GM12891 (cell line): ENCODE results near the gene SOX12.
A peak's percentile ranks its signal among the peaks of the same experiment; 100 is the strongest.

Experiments
- DNase-seq: peaks from one replicate; pipeline ENCODE4 v3.0.0; 2011; ENCODE audit warnings: low spot score; ENCODE audit not compliant: insufficient read length
- FAIRE-seq: peaks from 2 replicates; lab custom pipeline; 2011; peaks lifted over from hg19 to GRCh38; lab: Jason Lieb, UNC
- PAX5 ChIP-seq: IDR thresholded peaks from 2 replicates; pipeline ENCODE4 v1.6.1; 2011; ENCODE audit warnings: low read length, moderate library complexity, mild to moderate bottlenecking; ENCODE audit not compliant: insufficient read depth, severe bottlenecking
- POLR2A ChIP-seq: IDR thresholded peaks from 2 replicates; pipeline ENCODE4 v1.6.1; 2011; ENCODE audit warnings: low read depth, low read length, control low read depth
- POLR2AphosphoS5 ChIP-seq: IDR thresholded peaks from 2 replicates; pipeline ENCODE4 v1.6.1; 2011; ENCODE audit warnings: low read depth, low read length, control low read depth
- POU2F2 ChIP-seq: IDR thresholded peaks from 2 replicates; pipeline ENCODE4 v1.6.1; 2011; ENCODE audit warnings: low read depth, mild to moderate bottlenecking, control low read depth, low read length, moderate library complexity
- SPI1 ChIP-seq: IDR thresholded peaks from 2 replicates; pipeline ENCODE4 v1.6.1; 2011; ENCODE audit warnings: low read depth, low read length, control low read depth
- TAF1 ChIP-seq: IDR thresholded peaks from 2 replicates; pipeline ENCODE4 v1.6.1; 2011; ENCODE audit warnings: low read depth, low read length, control low read depth

The SOX12 gene

DNA sequence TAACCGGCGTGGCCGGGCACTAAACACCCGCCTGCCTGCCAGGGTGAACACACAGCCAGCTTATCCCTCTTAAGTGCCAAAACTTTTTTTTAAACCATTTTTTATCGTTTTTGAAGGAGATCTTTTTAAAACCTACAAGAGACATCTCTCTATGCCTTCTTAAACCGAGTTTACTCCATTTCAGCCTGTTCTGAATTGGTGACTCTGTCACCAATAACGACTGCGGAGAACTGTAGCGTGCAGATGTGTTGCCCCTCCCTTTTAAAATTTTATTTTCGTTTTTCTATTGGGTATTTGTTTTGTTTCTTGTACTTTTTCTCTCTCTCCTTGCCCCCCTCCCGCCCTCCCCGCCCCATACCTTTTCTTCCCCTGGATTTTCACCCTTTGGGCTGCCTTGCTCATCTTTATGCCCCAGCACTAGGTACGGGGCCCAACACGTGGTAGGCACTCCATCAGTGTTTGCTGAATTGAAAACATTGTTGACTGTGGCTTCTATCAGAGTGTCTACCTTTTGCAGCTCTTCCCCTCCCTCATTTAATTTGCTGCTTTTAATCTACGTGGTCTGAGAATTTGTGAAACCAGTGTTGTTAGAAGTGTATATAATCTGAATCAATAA, 26.5 kb upstream of the SOX12 start:
- TF ChIP-seq POU2F2 = no peak
- TF ChIP-seq TAF1 = 0 out of 2 replicates have a peak, but pooled peaks have one; percentile 0
- no peak for FAIRE-seq
- no peak for DNase-seq

DNA sequence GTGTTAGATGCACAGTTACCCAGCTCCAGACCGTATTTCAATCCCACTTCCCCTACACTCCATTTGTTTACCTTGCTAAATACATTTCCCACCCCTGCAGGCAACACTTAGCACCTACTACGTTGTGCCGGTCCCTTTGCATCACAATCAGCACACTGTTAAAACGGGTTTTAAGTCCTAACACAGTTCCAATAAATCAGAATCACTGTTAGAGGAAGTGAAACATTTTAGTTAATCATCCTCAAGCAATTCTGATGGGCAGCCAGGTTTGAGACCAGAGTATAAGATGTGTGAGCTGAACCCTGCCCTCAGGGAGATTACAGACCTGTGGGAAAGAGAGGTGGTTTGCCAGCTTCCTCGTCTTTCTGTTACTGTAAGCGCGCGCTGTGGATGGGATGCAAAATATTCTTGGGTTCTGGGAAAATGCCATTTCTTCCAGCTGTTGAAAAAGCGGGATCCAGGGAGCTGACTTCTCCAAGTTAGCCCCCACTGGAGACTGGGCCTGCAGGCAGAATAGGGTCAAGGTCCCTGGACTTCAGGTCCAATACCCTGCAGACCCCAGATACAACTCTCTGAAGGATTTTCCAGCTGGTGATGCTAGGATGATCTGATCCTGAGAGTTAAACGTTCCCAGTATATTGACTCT, 24.9 kb upstream of the SOX12 start:
- TF ChIP-seq POU2F2 (no peak), SPI1 (peak; percentile 91)
- no peak for DNase-seq

DNA sequence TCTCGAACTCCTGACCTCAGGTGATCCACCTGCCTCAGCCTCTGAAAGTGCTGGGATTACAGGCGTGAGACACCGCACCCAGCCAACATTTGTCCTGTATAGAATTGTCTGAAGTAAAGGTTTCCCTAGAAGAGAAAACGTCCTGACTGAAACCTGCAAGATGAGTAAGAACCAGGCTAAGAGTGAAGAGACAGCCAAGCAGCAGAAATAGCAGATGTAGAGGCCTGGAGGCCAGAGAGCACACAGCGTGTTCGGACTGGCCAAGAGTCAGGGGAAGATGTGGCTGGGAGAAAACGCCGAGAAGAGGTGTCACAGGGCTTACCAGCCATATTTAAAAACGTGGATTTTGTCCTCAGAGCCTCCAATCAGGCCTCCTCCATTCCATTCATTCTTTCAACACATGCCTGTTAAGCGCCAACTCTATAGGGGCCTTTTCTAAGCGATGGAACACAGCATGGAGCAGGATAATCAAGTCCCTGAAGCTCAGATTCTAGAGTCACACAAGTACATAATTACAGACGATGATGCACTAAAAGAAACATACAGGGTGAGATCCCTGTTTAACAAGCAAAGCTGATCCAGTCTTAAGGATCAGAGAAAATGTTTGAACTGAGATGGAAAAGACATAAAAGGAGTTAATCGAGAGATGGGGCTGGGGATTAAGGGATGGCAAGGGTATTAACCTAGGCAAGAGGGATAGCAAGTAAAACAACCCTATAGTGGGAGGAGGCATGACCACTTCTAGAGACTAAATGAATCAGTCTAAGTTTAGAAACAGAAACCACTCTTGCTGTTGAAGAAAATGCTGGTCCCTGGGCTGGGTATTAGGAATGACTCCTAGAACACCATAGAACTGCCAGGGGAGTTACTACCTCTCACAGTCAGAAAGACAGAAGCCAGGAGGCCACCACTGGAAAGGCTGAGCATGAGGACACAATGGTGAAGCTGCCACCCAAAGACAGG, 23.2 kb upstream of the SOX12 start:
- FAIRE-seq = no peak
- no peak for DNase-seq

More for the DNA sequence above, 24.9 kb upstream of the SOX12 start:
- FAIRE-seq = peak; percentile 73

DNA sequence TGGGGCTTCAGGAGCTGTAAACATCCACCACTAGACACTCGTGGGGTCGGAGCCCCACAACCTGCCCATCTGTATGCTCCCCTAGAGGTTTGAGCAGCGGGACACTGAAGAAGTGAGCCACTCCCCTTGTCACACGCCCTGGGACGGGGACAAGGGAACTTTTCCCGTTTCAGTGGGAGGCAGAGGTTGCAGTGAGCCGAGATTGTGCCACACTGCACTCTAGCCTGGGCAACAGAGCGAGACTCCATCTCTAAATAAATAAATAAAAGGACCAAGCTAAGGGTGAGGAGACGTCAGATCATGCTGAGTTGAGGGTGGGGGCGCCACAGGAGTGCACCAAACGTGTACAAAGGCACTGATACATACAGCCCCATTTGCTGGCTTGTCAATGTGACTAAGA, 19.6 kb upstream of the SOX12 start:
- DNase-seq (no peak), FAIRE-seq (no peak)
- TF ChIP-seq POLR2A (no peak), TAF1 (no peak), POLR2AphosphoS5 (no peak), PAX5 (no peak), POU2F2 (no peak)

More for the DNA sequence above, 23.2 kb upstream of the SOX12 start:
- TF ChIP-seq POLR2AphosphoS5 (no peak), TAF1 (no peak), POU2F2 (no peak), SPI1 (no peak), POLR2A (no peak), PAX5 (no peak)

DNA sequence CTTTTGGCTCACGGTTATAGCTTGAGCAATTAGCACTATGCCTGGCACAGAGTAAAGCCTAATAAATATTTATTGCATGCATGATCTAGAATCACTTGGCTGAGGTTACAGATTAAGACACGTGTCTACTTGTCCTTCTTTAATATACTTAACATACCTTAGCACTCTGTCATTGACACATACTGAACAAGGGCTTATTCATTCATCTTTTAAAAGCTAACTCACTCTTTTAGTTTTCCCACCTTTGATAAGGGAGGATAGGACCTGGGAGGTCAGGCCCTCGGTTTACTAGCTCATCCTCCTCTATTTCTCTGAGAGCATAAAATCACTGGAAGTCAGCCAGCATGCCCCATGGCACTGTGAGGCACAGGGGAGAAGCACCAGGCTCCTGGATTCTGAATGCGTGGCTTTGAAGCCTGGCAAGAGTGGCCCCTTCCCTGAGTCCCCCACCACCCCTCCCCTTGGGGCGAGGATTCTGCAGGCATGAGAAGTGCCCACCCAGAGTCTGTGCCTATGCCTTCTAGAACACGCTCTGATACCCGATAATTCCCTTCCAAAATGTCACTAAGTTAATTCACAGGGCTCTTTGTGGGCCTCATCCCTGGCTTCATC, 16.8 kb upstream of the SOX12 start:
- no peak for FAIRE-seq
- TF ChIP-seq SPI1 = no peak
- DNase-seq = no peak

DNA sequence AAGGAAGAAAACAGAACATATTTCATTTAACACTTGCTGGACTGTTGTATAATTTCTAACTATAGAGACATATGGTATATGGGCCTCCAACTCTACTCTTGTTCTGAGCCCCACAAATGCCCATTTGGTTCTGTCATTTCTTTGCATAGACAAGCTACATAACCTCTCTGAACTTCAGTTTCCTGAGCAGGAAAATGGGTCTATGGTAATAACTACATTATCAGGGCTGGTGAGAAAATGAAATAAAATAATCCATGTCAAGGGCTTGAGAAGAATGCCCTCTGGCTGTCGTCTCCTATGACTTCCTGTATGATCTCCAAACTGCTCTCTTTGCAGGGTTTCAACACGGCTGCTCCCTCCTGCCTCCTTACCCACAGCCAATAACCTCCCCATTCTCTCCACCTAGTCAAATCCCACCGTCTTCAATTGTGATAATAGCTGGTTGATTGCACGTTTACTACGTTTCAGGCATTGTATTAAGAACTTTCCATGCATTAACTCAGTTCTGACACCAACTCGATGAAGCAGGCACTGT, 16.0 kb upstream of the SOX12 start:
- DNase-seq (no peak), FAIRE-seq (peak; percentile 35)
- TF ChIP-seq TAF1 = no peak
- TF ChIP-seq PAX5 = no peak
- TF ChIP-seq POLR2AphosphoS5 = no peak
- no peak for TF ChIP-seq SPI1
- no peak for TF ChIP-seq POLR2A
- no peak for TF ChIP-seq POU2F2

DNA sequence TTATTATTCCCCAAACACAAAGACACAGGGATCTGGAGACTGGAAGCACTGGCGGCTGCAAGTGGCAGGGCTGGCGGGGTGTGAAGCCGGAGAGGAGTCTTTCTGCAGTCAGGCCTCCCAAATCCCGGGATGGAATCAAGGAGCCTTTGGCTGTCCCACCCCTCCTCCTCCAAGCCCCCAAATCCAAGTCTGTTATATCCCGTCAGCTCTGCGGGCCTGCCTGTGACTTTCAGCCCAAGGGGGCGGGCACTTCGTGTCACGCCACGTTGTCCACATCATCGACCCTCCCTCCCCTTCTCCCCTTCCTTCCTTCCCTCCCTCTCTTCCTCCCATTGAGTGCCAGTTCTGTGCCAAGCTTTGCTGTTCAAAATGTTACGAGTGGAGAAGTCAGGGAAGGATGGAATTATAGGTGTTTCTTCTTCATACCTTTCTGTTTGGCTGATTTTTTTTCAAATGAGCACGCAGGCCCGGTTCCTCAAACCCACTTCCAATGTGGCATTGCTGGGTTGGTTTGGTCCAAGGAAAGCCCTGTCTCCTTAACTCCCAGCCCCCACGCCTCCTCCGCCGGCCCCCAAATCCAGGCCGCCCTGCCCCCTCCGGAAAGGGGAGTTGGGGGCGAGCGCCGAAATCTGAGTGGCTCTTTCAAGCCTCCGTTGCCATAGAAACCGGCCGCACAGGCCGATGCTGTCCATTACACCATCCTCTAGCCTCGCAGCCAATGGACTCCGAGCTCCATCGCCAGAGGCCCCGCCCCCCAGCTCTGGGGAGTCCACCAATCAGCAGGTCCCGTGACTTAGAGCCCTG, 15.3 kb upstream of the SOX12 start:
- FAIRE-seq (peak; percentile 92), DNase-seq (peak; percentile 92)
- no peak for TF ChIP-seq TAF1
- no peak for TF ChIP-seq POLR2A
- TF ChIP-seq PAX5 = no peak
- no peak for TF ChIP-seq POLR2AphosphoS5

DNA sequence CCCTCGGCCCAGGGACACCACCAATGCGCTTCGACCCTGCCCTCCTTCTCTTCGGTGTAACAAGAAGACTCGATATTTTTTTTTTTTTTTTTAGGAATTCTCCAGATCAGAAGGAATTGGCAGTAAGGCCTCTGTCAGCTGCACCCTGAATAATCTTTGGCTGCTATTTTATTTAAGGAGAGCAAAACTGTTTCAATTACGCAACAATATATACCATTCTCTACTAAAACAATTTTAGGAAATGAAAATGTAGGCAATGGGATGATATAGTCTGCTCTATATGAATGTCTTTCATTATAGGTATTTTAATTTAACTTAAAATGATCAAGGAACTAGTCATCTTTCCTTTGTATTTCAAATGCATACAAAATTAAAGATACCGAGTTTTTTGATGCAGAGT, 14.7 kb upstream of the SOX12 start:
- no peak for TF ChIP-seq PAX5
- no peak for TF ChIP-seq POLR2A
- no peak for TF ChIP-seq POLR2AphosphoS5
- TF ChIP-seq SPI1 = no peak
- TF ChIP-seq POU2F2 = no peak
- no peak for TF ChIP-seq TAF1
- no peak for FAIRE-seq

DNA sequence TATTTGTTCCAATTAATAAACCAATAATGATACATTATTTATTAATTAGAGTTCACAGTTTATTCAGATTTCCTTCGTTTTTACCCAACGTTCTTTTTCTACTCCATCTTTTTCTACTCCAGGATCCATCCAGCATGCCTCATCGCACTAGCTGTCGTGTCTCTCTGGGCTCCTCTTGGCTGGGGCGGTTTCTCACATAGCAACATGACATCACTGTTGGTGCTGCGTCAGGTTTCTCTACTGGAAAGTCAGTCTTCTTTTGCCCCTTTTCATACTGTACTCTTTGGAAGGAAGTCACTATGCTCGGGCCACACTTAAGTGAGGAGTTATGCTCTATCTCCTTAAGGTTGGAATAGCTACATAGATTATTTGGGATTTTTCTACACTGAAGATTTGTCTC, 13.7 kb upstream of the SOX12 start:
- DNase-seq (no peak), FAIRE-seq (no peak)
- TF ChIP-seq TAF1 (no peak), SPI1 (no peak), PAX5 (no peak), POU2F2 (no peak), POLR2A (no peak), POLR2AphosphoS5 (no peak)

More for the DNA sequence above, 14.7 kb upstream of the SOX12 start:
- no peak for DNase-seq

DNA sequence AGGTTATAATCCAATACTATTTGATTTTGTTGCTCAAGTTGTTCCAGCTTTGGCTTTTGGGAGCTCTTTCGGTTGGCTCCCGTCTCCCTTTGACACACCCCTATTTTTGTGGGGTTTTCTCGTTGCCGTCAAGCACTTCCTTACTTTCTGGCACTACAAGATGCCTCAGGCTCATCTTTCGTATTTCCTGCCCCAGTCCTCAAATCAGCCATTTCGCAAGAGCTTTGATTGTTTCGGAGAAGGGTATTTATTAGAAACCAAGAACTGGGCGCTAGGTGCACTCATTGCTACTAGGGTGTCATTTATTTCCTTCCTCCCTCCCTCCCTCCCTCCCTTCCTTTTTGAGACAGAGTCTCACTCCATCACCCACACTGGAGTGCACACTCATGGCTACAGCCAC, 13.3 kb upstream of the SOX12 start:
- no peak for DNase-seq
- FAIRE-seq = no peak
- TF ChIP-seq SPI1 (no peak), PAX5 (no peak), POU2F2 (no peak), POLR2AphosphoS5 (no peak), TAF1 (no peak), POLR2A (no peak)
